Cardiac muscle cell (in vitro differentiated cells and primary cell): ENCODE data around the gene UPK3BL2. TPM values are rescaled to one million over a fixed set of nuclear protein-coding genes. Genes with fewer than 3 reads are reported as not detected.
"Not testable (repeated sequence)": the region's sequence is repeated elsewhere in the genome, so short reads cannot be mapped to it uniquely, and the experiment has no call there.

Source experiments
- DNase-seq, 2 donors: peaks; one replicate each; pipeline versions ENCODE4 v3.0.0 to v3.0.0-alpha.2; 2010 to 2017; ENCODE audit warnings: low read depth in 1 of 2, low spot score in 1 of 2
- H3K27ac ChIP-seq: fragments of 200-600 bp; sonication (generic); 2 replicates; pipeline ENCODE4 v1.5.1; 2016
- H3K27me3 ChIP-seq: fragments of 200-600 bp; sonication (generic); 2 replicates; pipeline ENCODE4 v1.6.0; 2016; ENCODE audit warnings: control low read depth
- H3K36me3 ChIP-seq: fragments of 200-600 bp; sonication (generic); 2 replicates; pipeline ENCODE4 v1.5.1; 2016; ENCODE audit warnings: control low read depth
- H3K4me1 ChIP-seq: fragments of 200-600 bp; sonication (generic); 2 replicates; pipeline ENCODE4 v1.8.1; 2017; ENCODE audit warnings: low read depth, mild to moderate bottlenecking, mixed run types
- H3K4me3 ChIP-seq: fragments of 200-600 bp; sonication (generic); 2 replicates; pipeline ENCODE4 v1.5.1; 2016; ENCODE audit warnings: mild to moderate bottlenecking
- H3K9me3 ChIP-seq: fragments of 200-600 bp; sonication (generic); 2 replicates; pipeline ENCODE4 v1.5.1; 2017; ENCODE audit warnings: low read depth, mild to moderate bottlenecking, control low read depth
- polyA plus RNA-seq: library from polyadenylated mRNA; unstranded; fragments of >200 nt; fragmentation: Nextera tagmentation; extraction: Ambion mirVana; gene quantifications from 2 replicates; pipeline ENCODE4 v1.2.1, GENCODE V29; 2016
- total RNA-seq: library from RNA; depleted of rRNA; stranded (reverse); fragments of >200 nt; gene quantifications from 2 replicates; pipeline ENCODE4 v1.2.3, GENCODE V29; 2016

The UPK3BL2 gene, protein sequence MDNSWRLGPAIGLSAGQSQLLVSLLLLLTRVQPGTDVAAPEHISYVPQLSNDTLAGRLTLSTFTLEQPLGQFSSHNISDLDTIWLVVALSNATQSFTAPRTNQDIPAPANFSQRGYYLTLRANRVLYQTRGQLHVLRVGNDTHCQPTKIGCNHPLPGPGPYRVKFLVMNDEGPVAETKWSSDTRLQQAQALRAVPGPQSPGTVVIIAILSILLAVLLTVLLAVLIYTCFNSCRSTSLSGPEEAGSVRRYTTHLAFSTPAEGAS
- total RNA-seq: 10.0 and 23.9 TPM in 2 replicates
- 29.7 and 31.2 TPM in 2 replicates for polyA plus RNA-seq

DNA sequence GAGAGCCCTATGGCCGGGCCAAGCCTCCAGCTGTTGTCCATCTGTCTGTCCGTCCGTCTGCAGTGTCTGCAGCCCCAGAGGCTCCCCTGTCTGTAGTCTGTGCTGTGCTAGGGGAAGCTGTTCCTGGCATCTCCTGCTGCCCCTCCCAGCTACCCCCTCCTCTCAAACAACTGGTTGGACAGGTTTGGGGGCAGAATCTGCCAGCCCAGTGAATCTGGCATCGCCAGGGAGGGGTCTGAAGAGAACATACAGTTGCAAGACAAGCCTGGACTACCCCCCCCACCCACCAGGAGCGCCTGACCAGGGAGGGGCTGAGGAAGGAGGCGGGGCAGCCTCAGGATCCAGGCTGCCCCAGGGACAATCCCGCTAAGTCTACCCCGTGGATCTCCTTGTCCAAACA is at the start of gene UPK3BL2:
Gene UPK3BL2, minus strand, starts transcription at position 101 of the 400 bp plus-strand sequence. Its CDS starts 60 bp downstream, at position 41.
- DNase-seq, H3K27ac ChIP-seq, H3K36me3 ChIP-seq, H3K27me3 ChIP-seq, H3K4me3 ChIP-seq, H3K9me3 ChIP-seq, H3K4me1 ChIP-seq: not testable (repeated sequence)

DNA sequence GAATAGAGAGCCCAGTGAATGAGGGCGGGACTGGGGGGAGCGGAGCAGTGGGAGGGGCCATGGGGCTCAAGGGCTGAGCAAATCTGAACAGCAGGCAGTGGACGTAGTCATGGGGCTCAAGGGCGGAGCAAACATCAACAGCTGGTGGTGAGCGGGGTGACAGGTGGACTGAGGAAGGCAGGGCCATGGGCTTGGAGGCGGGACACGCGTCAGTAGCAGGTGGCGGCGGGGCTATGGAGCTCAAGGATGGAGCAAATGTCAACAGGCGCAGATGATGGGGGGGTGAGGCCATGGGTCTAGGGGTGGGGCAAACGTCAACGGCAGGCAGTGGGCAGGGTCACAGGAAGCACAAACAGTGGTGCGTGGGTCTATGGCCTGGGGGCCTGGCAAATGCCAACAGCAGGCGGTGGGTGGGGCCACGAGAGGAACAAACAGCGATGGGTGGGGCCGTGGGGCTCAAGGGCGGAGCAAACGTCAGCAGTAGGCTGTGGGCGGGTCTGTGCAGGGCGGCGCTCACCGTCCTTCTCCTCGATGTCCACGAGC is 49.1 kb upstream of the UPK3BL2 start:
- not testable (repeated sequence) for H3K4me3 ChIP-seq, H3K27ac ChIP-seq, H3K36me3 ChIP-seq, H3K27me3 ChIP-seq, DNase-seq, H3K9me3 ChIP-seq, H3K4me1 ChIP-seq

DNA sequence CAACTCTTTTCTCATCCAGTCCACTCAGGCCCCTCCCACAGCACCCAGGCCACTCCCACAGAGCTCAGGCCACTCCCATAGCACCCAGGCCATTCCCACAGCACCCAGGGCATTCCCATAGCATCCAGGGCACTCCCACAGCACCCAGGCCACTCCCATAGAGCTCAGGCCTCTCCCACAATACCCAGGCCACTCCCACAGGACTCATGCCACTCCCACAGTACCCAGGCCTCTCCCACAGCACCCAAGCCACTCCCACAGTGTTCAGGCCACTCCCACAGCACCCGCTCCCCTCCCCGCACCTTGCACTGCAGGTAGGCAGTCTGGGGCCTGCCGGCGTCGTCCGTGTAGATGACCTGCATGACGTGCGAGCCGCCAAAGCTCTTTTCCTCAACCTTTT is 46.4 kb upstream of the UPK3BL2 start:
- not testable (repeated sequence) for DNase-seq, H3K36me3 ChIP-seq, H3K27me3 ChIP-seq, H3K27ac ChIP-seq, H3K4me1 ChIP-seq, H3K4me3 ChIP-seq, H3K9me3 ChIP-seq

DNA sequence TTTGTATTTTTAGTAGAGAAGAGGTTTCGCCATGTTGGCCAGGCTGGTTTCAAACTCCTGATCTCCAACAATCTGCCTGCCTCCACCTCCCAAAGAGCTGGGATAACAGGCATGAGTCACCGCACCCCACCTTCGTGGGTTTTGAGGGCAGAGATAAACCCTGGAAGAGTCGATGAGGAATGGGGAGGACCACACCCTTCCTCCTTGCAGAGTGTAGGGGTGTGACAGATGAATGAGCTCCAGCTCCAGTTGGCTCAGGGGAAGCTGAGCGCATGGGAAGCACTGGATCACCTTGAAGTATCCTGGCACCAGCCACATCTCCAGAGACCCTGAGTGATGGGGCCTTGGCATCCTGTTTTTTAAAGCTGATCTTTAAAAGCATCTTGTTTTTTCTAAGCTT is 40.0 kb upstream of the UPK3BL2 start:
- not testable (repeated sequence) for DNase-seq, H3K27ac ChIP-seq, H3K27me3 ChIP-seq, H3K4me3 ChIP-seq, H3K4me1 ChIP-seq, H3K9me3 ChIP-seq, H3K36me3 ChIP-seq

DNA sequence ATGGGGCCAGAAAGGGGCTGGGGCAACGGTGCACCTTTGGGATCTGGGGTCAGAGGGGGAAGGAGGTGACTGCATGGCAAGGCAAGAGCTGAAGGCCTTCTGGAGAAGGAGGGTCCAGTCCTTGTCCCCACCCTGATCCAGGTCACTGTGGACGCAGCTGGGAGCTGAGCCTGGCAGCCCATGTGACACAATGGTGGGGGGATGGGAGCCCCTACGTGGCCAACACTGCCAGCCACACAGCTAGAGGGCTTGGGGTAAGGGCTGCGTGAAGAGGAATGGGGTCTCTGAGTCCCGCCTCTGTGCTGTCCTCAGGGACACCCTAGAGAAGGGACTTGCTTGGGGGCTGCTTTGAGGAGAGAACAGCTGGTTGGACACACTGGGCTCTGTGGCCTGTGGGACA is 38.2 kb upstream of the UPK3BL2 start:
- H3K9me3 ChIP-seq, H3K4me1 ChIP-seq, H3K36me3 ChIP-seq, H3K27ac ChIP-seq, H3K27me3 ChIP-seq, DNase-seq, H3K4me3 ChIP-seq: not testable (repeated sequence)

DNA sequence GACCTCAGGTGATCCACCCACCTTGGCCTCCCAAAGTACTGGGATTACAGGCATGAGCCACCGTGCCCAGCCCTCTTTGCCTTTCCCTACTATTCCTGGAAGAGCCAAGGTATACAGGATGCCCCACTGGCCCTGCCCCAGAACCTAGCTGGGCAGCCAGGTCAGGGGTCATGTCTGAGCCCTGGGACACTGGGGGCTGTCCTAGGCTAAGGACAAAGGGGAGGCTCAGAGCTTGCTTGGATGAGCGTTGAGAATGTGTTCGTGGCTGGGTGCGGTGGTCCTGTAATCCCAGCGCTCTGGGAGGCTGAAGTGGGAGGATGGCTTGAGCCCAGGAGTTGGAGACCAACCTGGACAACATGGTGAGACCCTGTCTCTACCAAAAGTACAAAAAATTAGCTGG is 35.0 kb upstream of the UPK3BL2 start:
- H3K9me3 ChIP-seq, DNase-seq: not testable (repeated sequence)

DNA sequence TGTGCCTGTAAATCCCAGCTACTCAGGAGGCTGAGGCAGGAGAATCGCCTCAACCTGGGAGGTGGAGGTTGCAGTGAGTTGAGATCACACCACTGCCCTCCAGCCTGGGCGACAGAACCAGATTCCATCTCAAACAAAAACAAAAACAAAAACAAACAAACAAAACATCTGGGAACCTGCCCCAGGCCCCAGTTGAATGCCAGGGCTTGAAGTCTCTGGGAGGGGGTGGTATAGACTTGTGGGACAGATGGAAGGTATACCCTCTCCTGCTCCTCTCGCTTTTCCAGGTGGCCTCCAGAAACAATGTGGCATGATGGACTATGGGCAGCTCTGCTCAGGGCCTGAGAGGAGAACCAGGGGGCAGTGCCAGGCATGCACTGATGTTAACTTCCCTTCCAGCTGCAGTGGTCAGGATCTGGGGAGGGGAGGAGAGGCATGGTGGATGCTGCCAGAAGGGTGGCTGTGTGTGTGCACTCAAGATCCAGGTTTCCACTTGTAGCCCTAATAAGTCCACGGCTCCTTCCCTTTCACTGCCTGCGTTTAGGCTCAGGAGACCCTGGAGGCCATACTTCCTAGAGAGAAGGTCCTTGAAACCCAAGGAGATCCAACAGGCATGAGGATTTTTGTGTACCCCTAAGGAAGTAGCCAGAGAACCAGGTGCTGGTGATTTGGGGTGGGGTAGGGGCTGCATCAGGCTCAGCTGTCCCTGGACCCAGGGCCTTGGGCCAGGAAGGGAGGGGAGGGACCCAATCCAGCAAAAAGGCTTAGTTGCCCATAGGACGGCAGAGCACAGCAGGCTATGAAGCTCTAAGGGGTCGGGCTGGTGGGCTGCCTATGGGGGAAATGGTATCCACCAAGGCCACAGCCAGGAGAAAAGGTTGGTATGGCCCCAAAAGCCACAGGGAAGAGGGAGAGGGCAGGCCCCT is 34.1 kb upstream of the UPK3BL2 start:
- not testable (repeated sequence) for DNase-seq, H3K27me3 ChIP-seq

More for the DNA sequence above, 35.0 kb upstream of the UPK3BL2 start:
- H3K27me3 ChIP-seq, H3K4me3 ChIP-seq, H3K4me1 ChIP-seq, H3K27ac ChIP-seq, H3K36me3 ChIP-seq: not testable (repeated sequence)

DNA sequence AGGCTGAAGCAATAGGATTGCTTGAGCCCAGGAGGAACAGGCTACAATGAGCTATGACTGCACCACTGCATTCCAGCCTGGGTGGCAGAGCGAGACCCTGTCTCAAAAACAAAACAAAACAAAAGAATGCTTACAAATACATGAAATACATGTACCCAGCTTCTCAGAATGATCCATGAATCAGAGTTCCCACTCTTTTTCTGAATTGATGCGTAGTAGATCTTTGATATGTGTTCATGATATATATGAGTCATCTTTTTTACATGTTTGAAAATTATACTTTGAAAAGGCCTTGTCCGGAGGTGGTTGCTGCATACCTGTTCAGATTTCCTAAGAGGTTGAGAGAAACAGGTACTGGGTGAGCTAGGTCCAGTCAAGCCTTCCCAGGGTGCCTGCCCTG is 32.9 kb upstream of the UPK3BL2 start:
- DNase-seq, H3K36me3 ChIP-seq, H3K9me3 ChIP-seq, H3K4me3 ChIP-seq, H3K27ac ChIP-seq, H3K4me1 ChIP-seq, H3K27me3 ChIP-seq: not testable (repeated sequence)

More for the DNA sequence above, 34.1 kb upstream of the UPK3BL2 start:
- not testable (repeated sequence) for H3K4me1 ChIP-seq, H3K27ac ChIP-seq, H3K36me3 ChIP-seq, H3K4me3 ChIP-seq, H3K9me3 ChIP-seq

DNA sequence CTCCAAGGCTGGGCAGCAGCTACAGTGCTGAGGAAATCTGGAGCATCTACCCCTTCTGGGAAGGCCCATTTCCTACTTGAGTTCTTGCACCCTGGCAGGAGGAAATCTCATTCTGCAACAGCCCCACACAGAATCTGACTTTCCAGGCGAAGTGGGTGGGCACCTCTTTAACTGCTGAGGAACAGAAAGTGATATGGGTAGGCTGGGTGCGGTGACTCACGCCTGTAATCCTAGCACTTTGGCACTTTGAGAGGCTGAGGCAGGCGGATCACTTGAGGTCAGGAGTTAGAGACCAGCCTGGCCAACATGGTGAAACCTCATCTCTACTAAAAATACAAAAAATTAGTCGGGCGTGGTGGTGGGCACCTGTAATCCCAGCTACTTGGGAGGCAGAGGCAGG is 31.1 kb upstream of the UPK3BL2 start:
- not testable (repeated sequence) for H3K9me3 ChIP-seq, H3K4me3 ChIP-seq, H3K27me3 ChIP-seq, H3K27ac ChIP-seq, H3K4me1 ChIP-seq, DNase-seq, H3K36me3 ChIP-seq
